ENCODE data around the gene DDX20. TPM values are rescaled to one million over a fixed set of nuclear protein-coding genes. Genes with fewer than 3 reads are reported as not detected.

DDX20 gene
- total and polyA plus RNA-seq, 4 donors: 3.9 to 8.8 (median 6.9) TPM

DNA sequence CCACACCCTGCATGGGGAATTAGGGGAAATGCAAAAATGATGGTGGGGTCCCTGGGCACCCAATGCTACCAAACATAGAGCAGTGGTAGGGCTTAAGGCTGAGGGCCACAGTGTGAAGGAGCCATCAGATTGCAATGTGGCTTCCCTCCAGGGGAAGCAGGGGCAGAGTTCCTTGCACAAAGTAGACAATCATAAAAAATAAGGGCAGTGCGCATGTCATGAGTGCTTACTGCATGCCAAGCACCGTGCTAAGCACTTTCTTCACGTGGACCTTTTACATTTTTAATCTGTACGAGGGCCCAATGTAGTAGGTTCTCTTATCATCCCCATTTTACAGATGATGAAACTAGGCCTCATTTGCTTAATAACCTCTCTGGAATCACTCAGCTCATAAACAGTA, 56.6 kb downstream of the DDX20 start:
- 90 to 93% methylated on average over 4 of the region's 4 CpGs for WGBS, 2 donors
- H3K4me3 ChIP-seq (ENCODE audit: low read length in 2 of 2): no peak overlapping the region
- H3K36me3 ChIP-seq (ENCODE audit: control insufficient read depth in 1 of 2, insufficient read depth in 2 of 2, low read length in 1 of 2): no peaks in the 10 kb centered on the region
- no peaks in the 10 kb centered on the region for H3K27me3 ChIP-seq (ENCODE audit: control insufficient read depth in 1 of 2, insufficient read depth in 2 of 2, low read length in 1 of 2)
- H3K4me1 ChIP-seq (ENCODE audit: control insufficient read depth in 1 of 2, insufficient read depth in 2 of 2, low read length in 2 of 2): no peaks in the 10 kb centered on the region
- H3K27ac ChIP-seq (ENCODE audit: low read depth in 1 of 2, low read length in 2 of 2): no peak overlapping the region
- no peak for DNase-seq
- no peaks in the 10 kb centered on the region for H3K9me3 ChIP-seq (ENCODE audit: control insufficient read depth, low read length)
- ATAC-seq (ENCODE audit: low FRiP score): no peak
- intact Hi-C loops (cut with DNase I): no loop called here

DNA sequence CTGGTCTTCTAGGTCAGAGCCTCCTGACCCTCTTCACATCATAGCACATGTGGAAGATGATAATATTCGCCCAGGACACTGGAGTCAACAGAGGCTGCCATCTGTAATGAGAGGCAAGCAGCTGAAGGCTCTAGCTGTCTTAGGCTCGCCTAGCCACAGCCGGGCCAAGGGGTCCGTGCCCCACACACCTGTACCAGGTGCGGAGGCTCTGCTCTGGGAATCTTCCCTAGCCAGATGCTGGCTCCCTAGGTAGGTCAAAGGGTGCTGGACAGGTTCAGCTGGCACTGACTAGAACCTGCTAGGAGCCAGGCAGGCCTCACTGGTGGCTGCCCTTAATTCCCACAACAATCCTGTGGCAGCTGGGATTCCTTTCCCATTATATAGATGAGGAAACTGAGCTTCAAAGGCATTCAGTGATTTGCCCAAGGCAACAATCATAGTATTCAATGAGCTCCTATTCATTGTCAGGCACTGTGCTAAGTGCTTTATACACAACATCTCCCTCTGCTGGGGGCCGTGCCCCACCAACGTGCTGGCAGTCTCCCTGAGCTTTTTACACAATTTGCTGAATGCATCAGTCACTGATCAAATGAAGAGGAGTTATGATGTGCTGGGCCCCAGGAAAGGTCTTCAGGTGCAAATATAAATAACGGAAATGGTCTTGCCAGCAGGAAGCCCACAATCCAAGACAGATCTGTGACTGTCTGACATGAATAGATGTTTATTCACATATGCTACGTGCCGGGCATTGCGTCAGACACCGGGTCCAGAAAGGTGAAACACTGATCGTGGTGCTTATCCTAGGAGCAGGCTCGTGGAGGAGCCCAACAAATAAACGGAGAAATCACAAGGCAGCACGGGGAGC, 58.0 kb downstream of the DDX20 start:
- intact Hi-C loops (cut with DNase I): no loop called here
- Histone ChIP-seq H3K27ac (ENCODE audit: low read depth in 1 of 2, low read length in 2 of 2) (no peak overlapping the region), H3K36me3 (ENCODE audit: control insufficient read depth in 1 of 2, insufficient read depth in 2 of 2, low read length in 1 of 2) (no peaks in the 10 kb centered on the region), H3K4me1 (ENCODE audit: control insufficient read depth in 1 of 2, insufficient read depth in 2 of 2, low read length in 2 of 2) (no peaks in the 10 kb centered on the region), H3K4me3 (ENCODE audit: low read length in 2 of 2) (no peak overlapping the region), H3K27me3 (ENCODE audit: control insufficient read depth in 1 of 2, insufficient read depth in 2 of 2, low read length in 1 of 2) (no peaks in the 10 kb centered on the region), H3K9me3 (ENCODE audit: control insufficient read depth, low read length) (no peaks in the 10 kb centered on the region)
- ATAC-seq (ENCODE audit: low FRiP score) (no peak), DNase-seq (no peak)
- WGBS, 2 donors: 76 to 78% methylated on average over 16 of the region's 16 CpGs

- H3K4me3 ChIP-seq (ENCODE audit: low read length in 2 of 2): no peak overlapping the region
- no peak for ATAC-seq (ENCODE audit: low FRiP score)
- H3K9me3 ChIP-seq (ENCODE audit: control insufficient read depth, low read length): no peaks in the 10 kb centered on the region
- H3K27ac ChIP-seq (ENCODE audit: low read depth in 1 of 2, low read length in 2 of 2): no peak overlapping the region
- H3K36me3 ChIP-seq (ENCODE audit: control insufficient read depth in 1 of 2, insufficient read depth in 2 of 2, low read length in 1 of 2): no peaks in the 10 kb centered on the region
- no peaks in the 10 kb centered on the region for H3K4me1 ChIP-seq (ENCODE audit: control insufficient read depth in 1 of 2, insufficient read depth in 2 of 2, low read length in 2 of 2)
- DNase-seq: no peak
- intact Hi-C loops (cut with DNase I): no loop called here
- WGBS, 2 donors: 91 to 94% methylated on average over 9 of the region's 9 CpGs
- no peaks in the 10 kb centered on the region for H3K27me3 ChIP-seq (ENCODE audit: control insufficient read depth in 1 of 2, insufficient read depth in 2 of 2, low read length in 1 of 2)
Observed at GRCh38 chr1:111814305-111814628, 58.6 kb downstream of the DDX20 start.

GRCh38 chr1:111814642-111815041, 58.9 kb downstream of the DDX20 start:
- H3K4me1 ChIP-seq (ENCODE audit: control insufficient read depth in 1 of 2, insufficient read depth in 2 of 2, low read length in 2 of 2): no peaks in the 10 kb centered on the region
- H3K27me3 ChIP-seq (ENCODE audit: control insufficient read depth in 1 of 2, insufficient read depth in 2 of 2, low read length in 1 of 2): no peaks in the 10 kb centered on the region
- intact Hi-C loops (cut with DNase I): no loop called here
- ATAC-seq (ENCODE audit: low FRiP score) (no peak), DNase-seq (no peak)
- no peak overlapping the region for H3K27ac ChIP-seq (ENCODE audit: low read depth in 1 of 2, low read length in 2 of 2)
- H3K4me3 ChIP-seq (ENCODE audit: low read length in 2 of 2): no peak overlapping the region
- 77 to 87% methylated on average over 3 of the region's 3 CpGs for WGBS, 2 donors
- no peaks in the 10 kb centered on the region for H3K36me3 ChIP-seq (ENCODE audit: control insufficient read depth in 1 of 2, insufficient read depth in 2 of 2, low read length in 1 of 2)
- no peaks in the 10 kb centered on the region for H3K9me3 ChIP-seq (ENCODE audit: control insufficient read depth, low read length)

Other genes starting within 250 kb of the DDX20 start
- 100 to 1,000 TPM; 125 to 174 TPM for gene RAP1A, start 136.1 kb upstream of the DDX20 start, total RNA-seq
- gene RAP1A, start 136.1 kb upstream of the DDX20 start, polyA plus RNA-seq: 100 to 1,000 TPM; 108 to 318 TPM
- 10 to 100 TPM; 11.7 to 14.8 TPM for gene INKA2, start 16.5 kb upstream of the DDX20 start, total RNA-seq
- gene INKA2, start 16.5 kb upstream of the DDX20 start, polyA plus RNA-seq: 1 to 10 TPM in 1 of 2 donors, not detected in 1; 1.3 TPM
- 10 to 100 TPM; 21.2 to 25.3 TPM for gene KCND3, start 233.8 kb downstream of the DDX20 start, total RNA-seq
- gene KCND3, start 233.8 kb downstream of the DDX20 start, polyA plus RNA-seq: 1 to 10 TPM; 1.1 to 3.6 TPM